ENCODE measurements around the gene LRMDA.
"Not testable (repeated sequence)": the region's sequence is repeated elsewhere in the genome, so short reads cannot be mapped to it uniquely, and the experiment has no call there.

The LRMDA gene

DNA sequence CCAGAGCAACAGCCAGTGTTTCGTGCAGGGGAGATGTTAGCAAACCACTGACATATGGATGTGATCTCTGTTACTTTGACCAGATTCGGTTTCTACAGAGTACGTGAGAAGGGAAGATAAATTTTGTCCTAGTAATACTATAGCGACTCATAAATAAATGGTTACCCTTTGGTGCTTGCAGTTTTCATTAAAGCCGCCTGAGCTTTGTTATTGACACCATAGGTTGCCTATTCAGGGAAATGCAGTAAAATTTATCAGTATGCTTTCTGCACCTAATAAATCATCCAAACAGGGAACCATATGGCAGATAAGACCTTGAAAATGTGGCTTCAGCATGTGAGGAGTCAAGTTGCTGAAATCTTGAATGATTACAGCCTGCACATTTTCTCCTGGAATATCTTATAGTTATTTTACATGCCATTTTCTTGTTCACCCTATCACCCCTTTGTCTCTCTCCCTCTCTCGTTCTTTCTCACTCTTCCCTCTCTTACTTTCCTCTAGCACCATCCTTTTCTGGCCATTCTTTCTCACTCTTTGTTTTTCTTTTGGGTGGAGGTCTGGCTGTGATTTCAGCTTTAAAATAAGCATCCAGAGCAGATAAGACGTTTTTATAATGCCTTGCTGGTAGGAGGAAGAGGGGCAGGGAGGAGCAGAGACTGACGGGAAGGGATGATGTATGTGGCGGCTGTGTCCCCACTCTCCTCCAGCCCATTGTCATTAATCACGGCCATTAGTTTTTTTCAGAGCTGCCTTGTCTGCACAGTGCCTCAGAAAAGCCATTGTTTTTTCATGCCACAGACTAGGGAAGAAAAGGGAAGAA, 182.5 kb downstream of the LRMDA start:
- DNase-seq (ENCODE audit: low read depth) = no peak

- DNase-seq (ENCODE audit: low read depth) = no peak
Observed at GRCh38 chr10:75616076-75616475, 184.7 kb downstream of the LRMDA start.

- no peak for DNase-seq (ENCODE audit: low read depth)
Observed at GRCh38 chr10:75616874-75617478, 185.6 kb downstream of the LRMDA start.

DNA sequence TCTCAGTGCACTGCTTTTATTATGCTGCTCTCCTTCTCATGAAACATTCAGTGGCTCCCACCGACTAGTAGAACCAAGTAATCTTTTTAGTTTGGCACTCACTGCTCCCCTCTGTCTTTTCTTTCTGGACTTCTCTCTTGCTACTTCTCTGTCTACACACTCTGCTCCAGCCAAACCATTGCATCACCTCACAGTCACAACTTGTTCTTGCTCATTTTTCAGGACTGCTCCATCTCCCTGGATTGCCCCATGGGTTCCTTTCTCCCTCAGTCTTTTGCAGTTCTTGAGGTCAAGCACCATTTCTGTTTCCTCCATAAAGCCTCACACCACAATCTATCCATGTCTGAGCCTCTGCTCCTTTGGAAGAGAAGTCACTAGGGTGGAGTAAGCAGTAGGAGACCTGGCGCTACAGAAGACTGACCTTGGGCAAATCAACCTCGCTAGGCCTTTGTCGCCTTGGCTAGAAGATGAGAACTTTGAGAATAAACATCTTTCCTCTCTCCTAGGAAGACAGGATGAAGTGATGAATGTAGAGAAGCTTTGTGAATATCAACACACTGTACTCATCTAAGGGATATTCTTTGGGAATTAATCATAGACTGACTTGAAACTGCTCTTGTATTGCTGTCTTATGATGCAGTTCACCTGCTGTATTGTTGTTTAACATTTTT, 186.2 kb downstream of the LRMDA start:
- DNase-seq (ENCODE audit: low read depth) = no peak

DNA sequence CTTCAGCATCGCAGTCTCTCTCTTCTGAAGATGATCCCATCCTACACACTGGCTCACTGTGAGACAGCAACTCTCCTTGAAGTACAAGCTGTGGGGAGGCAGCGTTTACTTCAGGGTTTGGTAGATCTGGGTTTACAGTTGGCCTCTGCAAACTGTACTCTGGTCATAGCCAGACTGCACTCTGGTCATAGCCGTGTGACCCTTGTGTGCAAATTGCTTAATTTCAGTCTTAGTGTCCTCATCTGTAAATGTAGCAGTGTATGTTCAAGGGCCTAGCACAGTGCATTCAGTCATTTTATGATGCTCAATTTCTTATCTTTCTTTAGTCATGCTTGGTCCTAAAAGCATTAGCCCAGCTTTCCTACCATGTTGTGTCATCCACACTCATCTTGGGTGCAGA, 188.2 kb downstream of the LRMDA start:
- DNase-seq (ENCODE audit: low read depth) = no peak

DNA sequence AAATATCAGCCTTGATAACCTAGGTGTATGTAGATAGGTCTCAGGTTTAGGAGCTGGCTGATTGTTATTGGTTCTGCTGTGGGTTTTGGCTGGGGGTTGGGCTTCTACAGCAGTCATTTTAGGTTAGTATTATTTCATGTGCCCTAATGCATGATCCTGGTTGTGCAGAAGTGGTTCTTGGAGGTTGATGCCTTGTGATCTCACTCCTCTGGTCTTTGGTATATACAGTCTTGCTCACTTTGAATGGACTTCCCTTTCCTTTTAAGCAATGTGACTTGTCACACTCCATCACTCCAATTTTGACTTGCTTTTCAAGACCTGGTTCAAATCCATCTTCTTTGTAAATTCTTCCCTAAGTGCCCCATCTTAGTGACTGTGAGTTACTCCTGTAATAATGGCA, 188.9 kb downstream of the LRMDA start:
- no peak for DNase-seq (ENCODE audit: low read depth)

DNA sequence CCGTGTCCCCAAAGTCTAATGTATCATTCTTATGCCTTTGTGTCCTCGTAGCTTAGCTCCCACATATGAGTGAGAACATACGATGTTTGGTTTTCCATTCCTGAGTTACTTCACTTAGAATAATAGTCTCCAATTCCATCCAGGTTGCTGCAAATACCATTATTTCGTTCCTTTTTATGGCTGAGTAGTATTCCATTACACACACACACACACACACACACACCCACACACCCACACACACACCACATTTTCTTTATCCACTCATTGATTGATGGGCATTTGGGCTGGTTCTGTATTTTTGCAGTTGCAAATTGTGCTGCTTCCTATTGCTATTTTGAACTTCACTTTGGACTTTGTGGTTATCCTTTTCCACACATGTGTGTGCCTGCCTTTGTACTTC, 189.6 kb downstream of the LRMDA start:
- not testable (repeated sequence) for DNase-seq (ENCODE audit: low read depth)

DNA sequence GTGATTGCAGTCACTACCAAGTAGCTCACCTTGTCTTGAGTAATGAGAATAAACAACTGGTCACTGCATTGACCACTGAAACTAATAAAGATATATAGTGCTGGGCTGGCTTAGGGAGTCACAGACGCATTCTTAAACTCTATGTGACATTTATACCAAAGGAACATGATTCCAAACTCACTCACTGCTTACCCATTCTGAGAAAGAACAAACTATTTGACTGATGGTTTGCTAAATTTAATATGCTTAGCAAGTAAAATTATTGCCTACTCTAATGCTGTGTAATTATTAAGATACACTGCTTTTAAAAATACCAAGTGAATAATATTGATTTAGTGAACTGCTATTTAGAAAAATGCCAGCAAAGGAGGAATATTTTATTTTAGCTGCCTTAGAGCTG, 191.1 kb downstream of the LRMDA start:
- DNase-seq (ENCODE audit: low read depth) = no peak

- DNase-seq (ENCODE audit: low read depth) = no peak
Observed at GRCh38 chr10:75623310-75624093, 192.1 kb downstream of the LRMDA start.

- DNase-seq (ENCODE audit: low read depth) = no peak
Observed at GRCh38 chr10:75624638-75625037, 193.2 kb downstream of the LRMDA start.

- DNase-seq (ENCODE audit: low read depth) = no peak
Observed at GRCh38 chr10:75630746-75631145, 199.3 kb downstream of the LRMDA start.

GRCh38 chr10:75632805-75633462, 201.5 kb downstream of the LRMDA start:
- no peak for DNase-seq (ENCODE audit: low read depth)

GRCh38 chr10:75633568-75633967, 202.1 kb downstream of the LRMDA start:
- no peak for DNase-seq (ENCODE audit: low read depth)

DNA sequence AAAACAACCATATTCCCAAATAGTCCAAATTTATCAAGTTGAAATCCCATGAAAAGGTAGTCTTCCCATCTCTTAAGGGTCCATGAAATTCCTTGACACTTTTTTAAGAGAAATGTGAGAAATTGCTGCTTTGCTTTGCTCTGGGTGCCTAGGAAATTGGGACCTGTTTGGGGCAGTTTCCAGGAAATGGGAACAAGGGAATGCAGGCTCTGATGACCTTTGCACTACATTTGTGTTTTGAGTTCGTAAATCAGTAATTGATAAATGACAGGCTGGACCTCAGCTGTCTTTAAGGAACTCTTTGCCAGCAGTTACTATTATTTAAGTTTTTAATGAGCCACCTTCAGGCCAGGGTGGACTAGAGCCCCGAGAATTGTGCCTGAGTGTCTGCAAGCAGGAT, 203.5 kb downstream of the LRMDA start:
- no peak for DNase-seq (ENCODE audit: low read depth)

DNA sequence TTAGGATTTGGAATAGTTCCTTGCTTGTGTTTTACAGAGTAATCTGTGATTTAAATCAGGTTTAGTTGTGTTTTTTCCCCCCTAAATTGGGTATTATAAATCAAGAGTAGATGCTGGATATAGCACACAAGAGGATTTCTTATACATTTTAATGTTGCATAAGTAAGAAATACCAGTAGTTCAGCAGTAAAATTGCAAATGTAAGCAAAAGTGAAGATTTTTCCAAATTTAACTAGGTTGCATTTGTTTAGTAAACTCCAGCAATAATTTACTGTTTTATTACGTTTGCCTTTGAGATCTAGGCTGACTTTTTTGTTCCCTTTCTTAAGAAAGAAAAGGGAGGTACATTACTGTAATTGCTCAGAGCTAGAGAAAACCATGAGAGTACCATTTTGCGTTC, 207.3 kb downstream of the LRMDA start:
- DNase-seq (ENCODE audit: low read depth) = no peak

DNA sequence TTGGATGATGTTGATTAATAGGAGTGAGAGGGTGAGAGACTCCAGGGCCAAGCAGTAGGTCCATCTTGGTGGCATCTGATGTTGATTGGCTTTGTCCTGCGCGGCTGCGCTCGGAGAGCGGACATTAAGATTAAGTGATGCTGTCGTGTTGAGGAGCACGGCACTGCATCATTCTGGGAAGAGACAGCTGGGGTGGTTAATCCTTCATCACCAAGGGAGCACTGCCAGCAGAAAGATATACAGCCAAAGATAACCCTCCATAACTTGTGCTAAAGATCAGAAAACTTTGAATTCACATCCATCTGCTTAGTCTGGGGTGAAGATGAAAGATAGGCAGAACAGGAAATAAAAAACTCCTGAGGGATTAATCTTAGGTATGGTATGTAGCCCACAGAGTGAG, 208.3 kb downstream of the LRMDA start:
- DNase-seq (ENCODE audit: low read depth) = no peak

DNA sequence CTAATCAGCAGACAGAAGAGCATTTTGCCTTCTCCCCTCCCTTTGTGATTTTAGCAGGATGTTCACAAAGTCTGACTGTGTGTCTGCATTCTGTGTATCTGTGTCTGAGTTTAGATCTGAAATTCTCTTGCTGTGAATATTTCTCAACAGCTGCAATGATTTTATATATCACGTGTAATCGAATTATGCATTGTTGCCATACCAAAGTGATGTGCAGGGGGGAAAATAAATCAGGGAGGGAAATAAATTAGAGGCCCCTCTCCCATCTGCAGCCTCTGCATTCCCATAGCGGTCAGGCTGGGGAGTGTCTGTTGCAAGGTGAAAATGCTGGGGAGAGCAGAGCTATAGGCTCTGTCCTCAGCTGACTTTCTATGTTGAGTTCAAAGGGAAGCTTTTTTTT, 209.0 kb downstream of the LRMDA start:
- no peak for DNase-seq (ENCODE audit: low read depth)

DNA sequence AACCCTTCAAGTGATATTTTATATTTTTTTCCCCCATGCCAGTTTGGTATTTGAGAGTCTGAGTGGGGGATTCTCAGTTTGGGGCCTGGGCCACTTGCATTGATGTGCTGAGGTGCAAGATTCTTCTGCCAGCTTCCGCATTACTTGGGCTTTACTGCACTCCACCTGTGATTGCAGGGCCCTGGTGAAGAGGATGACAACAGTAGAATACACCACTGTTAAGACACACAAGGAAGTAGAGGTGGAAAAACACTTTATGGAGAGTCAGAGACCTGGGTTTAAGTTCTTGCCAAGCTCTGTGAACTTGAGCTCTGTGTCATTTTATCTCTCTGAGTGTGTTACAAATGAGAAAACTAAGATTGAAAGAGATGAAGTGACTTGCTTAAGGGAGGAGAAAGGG, 209.4 kb downstream of the LRMDA start:
- DNase-seq (ENCODE audit: low read depth) = no peak

DNA sequence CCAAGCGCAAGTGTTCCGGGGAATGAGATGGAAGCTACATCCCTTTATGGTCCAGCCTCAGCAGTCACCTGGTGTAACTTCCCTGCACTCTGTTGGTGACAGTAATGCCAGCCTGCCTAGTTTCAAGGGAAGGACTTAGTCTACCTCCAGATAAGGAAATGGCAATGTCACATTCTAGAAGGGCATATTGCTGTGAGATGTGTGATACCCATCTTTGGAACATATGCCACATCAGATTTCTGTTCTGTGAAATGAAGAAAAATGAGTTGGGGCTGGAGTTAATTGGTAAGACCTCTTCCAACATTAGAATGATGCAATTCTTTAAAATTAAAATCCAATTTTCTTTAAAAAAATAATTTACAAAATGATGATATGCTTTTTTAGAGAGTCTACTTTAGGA, 212.0 kb downstream of the LRMDA start:
- no peak for DNase-seq (ENCODE audit: low read depth)

DNA sequence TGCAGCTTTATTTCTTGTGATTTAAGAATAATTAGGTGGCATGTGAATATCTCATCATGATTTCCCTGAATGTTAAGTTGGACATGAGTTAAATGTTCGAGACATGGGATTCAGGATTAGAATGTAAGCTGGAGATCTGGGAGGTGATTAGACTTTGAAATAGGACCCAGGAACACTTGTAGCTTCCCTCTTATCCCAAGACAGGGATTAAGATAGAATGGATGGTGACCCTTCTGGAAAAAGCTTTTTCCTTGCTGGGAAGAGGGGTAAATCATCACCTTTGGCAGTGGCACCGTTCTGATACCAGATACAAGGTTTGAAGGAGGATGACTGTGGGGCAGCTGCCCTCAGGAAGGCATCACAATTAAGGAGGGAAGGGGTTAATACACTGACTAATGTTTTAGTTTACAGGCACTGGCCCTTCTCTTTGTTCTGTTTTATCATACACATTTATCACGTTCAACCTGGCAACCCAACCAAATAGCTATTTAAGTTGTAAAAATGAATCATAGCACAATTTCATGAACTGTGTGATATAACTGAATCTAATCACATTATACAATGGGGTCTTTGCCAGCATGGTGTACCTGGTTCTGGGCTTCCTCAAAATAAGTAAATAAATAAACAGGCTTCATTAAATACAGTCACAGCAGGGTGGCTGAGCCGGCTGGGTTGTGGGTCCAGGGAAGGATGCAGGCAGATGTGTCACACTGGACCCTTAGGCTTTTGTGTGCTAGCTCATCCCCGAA, 212.7 kb downstream of the LRMDA start:
- no peak for DNase-seq (ENCODE audit: low read depth)

DNA sequence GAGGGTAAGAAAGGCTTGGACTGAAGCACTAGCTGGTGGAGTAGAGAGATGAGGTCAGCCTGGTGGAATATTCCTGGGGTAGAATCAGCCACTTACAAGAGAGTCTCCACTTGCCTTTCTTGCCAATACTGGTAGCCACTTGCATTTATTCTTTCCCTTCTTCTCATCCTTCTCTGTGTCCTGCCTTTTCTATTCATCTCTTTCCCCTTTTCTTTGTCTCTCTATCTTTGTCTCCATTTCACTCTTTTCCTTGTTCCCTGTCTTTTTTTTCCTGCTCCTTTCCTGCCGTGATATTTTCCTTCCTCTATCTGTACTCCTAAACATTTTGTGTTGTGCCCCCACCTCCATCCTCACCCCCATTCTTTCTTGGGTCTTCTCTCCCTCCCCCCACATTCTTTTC, 214.3 kb downstream of the LRMDA start:
- DNase-seq (ENCODE audit: low read depth) = no peak

Measured in ELR (cell line).